GM12873 (cell line): Measurements from ENCODE around the gene TTC1.

Experiments
- TF ChIP-seq, protein P1 (sequence below): IDR thresholded peaks from 2 replicates; pipeline ENCODE4 v1.5.1; 2012; ENCODE audit warnings: low read depth, mild to moderate bottlenecking, moderate library complexity, low read length, control low read depth; ENCODE audit not compliant: insufficient read depth; ENCODE audit errors: missing control alignments

TTC1 gene

DNA sequence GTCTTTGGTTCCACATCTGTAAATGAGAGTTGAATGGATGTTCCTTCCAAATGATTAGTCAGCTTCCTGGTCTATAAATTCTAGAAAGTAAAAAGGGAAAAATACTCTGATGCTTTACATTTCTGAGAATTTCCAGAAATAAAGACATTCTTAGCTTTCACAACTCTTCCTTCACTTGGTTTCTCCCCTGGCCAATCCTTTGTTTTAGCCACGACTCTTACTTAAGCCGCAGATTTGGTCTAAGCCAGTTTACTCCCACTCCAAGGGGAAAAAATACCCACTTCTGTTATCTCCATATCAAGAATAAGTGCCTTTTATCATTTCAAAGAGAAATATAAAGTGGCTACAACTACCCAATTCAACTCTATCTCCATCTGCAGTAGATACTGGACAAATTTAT, 80.6 kb downstream of the TTC1 start:
- TF ChIP-seq, protein P1, sequence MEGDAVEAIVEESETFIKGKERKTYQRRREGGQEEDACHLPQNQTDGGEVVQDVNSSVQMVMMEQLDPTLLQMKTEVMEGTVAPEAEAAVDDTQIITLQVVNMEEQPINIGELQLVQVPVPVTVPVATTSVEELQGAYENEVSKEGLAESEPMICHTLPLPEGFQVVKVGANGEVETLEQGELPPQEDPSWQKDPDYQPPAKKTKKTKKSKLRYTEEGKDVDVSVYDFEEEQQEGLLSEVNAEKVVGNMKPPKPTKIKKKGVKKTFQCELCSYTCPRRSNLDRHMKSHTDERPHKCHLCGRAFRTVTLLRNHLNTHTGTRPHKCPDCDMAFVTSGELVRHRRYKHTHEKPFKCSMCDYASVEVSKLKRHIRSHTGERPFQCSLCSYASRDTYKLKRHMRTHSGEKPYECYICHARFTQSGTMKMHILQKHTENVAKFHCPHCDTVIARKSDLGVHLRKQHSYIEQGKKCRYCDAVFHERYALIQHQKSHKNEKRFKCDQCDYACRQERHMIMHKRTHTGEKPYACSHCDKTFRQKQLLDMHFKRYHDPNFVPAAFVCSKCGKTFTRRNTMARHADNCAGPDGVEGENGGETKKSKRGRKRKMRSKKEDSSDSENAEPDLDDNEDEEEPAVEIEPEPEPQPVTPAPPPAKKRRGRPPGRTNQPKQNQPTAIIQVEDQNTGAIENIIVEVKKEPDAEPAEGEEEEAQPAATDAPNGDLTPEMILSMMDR = no peak

DNA sequence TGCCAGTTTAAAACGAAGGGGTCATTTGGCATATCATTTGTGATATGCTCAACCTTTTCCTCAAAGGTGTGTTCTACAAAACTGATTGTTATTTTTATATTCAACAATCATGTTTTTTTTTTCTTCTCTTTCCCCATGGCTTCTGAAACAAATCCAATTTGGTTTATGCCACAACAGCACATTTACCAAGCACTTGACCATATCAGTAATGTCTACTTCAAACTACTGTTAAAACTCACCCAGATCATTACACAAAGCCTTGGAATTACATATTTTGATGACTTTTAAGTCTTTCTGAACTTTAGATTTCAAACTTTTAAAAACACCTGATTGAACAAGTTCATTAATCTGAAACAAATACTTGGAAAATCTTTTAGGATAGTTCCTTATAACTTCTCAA, 81.1 kb downstream of the TTC1 start:
- TF ChIP-seq, protein P1 = no peak

DNA sequence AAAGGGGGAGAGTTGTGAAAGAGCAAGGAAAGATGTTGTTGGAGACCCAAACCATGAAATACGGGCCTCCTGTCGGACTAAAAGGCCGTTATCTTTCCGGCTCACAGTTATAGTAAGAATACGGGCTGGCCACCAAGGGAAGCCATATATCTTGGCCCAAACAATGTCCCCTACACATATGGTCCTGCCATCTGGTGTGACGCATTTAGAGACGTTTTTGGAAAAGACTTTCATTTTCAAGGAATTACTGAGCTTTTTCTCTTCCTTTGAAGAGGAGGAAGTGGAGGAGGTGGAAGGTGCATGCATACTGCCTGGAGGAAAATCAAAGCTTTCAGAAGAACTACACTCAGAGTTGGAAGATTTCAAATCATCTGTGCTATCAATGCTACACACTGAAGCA, 83.6 kb downstream of the TTC1 start:
- TF ChIP-seq, protein P1 = no peak

DNA sequence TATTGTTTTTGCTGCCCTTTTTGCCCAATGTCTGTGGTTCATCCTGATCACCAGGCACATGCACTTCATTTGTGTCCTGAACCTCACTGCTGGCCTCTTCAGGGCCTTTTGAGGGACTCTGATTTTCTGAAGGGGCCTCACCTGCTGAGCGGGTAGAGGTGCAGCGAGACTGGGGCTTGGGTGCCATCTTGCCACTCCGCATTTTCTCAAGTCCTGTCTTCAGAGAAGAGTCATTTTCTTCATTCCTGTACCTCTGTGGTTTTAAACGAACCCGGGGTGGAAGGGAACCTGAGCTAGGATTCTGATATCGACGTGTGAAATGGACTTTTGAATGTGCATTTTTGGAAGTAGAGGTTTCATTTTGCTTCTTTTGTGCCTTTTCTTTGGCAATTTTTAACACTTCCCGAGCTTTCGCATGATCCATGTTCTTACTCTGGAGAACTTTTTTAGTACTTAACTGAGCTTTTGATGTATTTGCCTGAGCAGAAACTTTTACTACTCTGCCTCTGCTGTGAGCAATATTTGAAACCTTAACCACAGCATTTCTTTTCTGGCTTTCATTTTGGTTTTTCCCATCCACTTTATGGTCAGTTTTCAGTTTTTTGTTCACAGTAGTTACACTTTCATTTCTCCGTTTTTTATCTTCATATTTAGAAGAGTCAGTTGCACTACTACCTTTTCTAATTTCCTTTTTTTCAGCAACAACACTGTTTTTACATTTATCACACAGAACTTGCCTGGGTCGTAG, 84.2 kb downstream of the TTC1 start:
- TF ChIP-seq, protein P1 = no peak

DNA sequence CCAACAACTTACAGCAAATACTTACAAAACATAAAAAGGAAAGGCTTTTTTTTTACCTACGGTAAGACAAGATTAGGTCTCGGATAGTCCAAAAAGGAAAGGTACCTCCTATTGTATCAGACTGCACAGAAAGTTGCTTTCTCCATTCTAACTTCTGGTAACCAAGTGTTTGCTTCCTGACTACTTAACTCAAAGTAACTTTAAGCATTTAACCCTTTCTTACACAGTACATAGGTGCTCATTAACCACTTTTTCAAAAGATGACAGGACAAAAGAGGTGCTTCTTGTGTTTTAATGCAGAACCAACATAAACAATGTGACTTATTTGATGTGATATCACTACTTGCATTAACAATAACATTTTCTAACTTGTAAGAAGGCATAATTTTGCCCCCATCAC, 87.2 kb downstream of the TTC1 start:
- TF ChIP-seq, protein P1 = no peak

DNA sequence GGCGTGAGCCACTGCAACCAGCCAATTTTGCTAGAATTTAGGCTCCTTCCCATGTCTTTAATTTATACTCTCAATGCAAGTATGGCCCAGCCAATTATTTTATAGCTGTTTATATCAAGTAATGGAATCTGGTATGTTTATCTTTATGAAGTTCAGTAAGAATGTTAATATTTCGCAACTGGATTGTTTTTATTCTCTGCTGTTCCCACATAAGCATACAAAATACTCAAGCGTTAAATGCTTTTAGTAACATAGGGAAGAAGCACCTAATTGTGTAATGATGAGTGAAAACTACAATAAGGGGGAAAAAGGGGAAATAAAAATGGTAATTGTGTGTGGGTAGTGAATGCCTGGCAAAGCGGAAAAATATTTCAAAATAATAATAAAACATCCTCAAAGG, 89.1 kb downstream of the TTC1 start:
- TF ChIP-seq, protein P1 = no peak

DNA sequence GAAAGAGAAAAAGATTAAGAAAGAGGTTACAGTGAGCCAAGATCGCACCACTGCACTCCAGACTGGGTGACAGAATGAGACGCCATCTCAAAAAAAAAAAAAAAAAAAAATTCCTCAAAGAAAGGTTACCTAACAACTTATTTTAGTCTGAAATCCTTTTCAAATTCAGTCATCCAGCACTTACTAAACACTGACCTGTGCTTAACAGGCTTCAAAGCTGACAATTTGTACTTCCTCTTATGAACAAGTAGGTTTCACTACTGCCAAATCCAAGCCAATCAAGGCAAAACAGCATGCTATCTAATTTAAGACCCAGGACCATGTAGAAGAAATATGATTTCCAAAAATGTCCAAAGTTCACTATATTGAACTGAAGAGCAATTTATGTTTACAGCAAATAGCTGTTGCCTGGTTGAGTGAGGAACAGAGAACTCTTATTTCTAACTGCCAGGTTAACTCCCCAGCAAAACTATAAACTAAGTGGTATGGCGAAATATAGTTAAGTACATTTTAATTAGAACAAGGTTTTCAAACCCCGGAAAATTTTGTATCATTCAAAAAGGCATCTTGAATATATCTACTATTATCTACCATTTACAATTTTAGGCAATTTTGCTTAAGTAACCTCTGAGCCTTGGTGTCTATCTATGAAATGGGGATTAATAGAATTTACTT, 96.9 kb downstream of the TTC1 start:
- TF ChIP-seq, protein P1 = no peak
